ENCODE data around the gene CRYBB3. TPM values are rescaled to one million over a fixed set of nuclear protein-coding genes. Genes with fewer than 3 reads are reported as not detected.
A peak's percentile ranks its signal among the peaks of the same experiment; 100 is the strongest.

The CRYBB3 gene
- polyA plus RNA-seq, 3 donors: not detected

GRCh38 chr22:25167834-25168601 is 31.6 kb upstream of the CRYBB3 start:
- Mint-ChIP-seq H3K36me3 (no peaks in the 10 kb centered on the region), H3K27ac (no peak overlapping the region), H3K27me3 (ENCODE audit: low read depth in 3 of 3) (peaks cover 0 to 6% (median 4%) of the 10 kb centered on the region in 3 donors), H3K4me1 (no peaks in the 10 kb centered on the region), H3K4me3 (no peak overlapping the region), H3K9me3 (peaks cover 0 to 2% (median 0%) of the 10 kb centered on the region in 7 donors)
- no peak for TF ChIP-seq CTCF (IDR thresholded peaks at IDR 0.05)
- Histone ChIP-seq H3K79me2 (ENCODE audit: insufficient read depth, low read length) (no peaks in the 10 kb centered on the region), H3K27me3 (ENCODE audit: control insufficient read depth in 2 of 2, insufficient read depth in 2 of 2, low read length in 2 of 2) (no peaks in the 10 kb centered on the region), H2AFZ (ENCODE audit: insufficient read depth, low read depth, low read length, poor library complexity, severe bottlenecking) (no peak overlapping the region), H3K4me1 (ENCODE audit: control insufficient read depth in 1 of 2, insufficient read depth in 2 of 2, low read length in 2 of 2) (no peaks in the 10 kb centered on the region), H3K4me2 (replicated peaks; ENCODE audit: extremely low read depth, low read length, poor library complexity, severe bottlenecking) (no peak overlapping the region), H3K9me3 (replicated peaks in 1 of 2; ENCODE audit: control insufficient read depth in 1 of 2, insufficient read depth in 1 of 2, low read length in 2 of 2) (no peaks in the 10 kb centered on the region), H3K27ac (ENCODE audit: low read depth in 1 of 2, low read length in 2 of 2) (no peak overlapping the region), H3K36me3 (replicated peaks in 1 of 2; ENCODE audit: control insufficient read depth in 1 of 2, insufficient read depth in 2 of 2, low read length in 2 of 2) (no peaks in the 10 kb centered on the region), H4K20me1 (ENCODE audit: insufficient read depth, low read length) (no peaks in the 10 kb centered on the region), H3K4me3 (replicated peaks in 1 of 3; ENCODE audit: low read depth in 2 of 3, low read length in 3 of 3) (no peak overlapping the region), H3K9ac (ENCODE audit: insufficient read depth, low read length, poor library complexity, severe bottlenecking) (no peak overlapping the region)
- 99% methylated on average over 11 of the region's 14 CpGs for WGBS (ENCODE audit: insufficient coverage)
- intact Hi-C loops (cut with micrococcal nuclease): no loop called here
- no peak for DNase-seq

GRCh38 chr22:25169278-25170031 is 30.2 kb upstream of the CRYBB3 start:
- H3K27ac ChIP-seq (ENCODE audit: low read depth in 1 of 2, low read length in 2 of 2): no peak overlapping the region
- H3K9ac ChIP-seq (ENCODE audit: insufficient read depth, low read length, poor library complexity, severe bottlenecking): no peak overlapping the region
- Mint-ChIP-seq H3K27me3 (ENCODE audit: low read depth in 3 of 3) (peaks cover 0 to 6% (median 5%) of the 10 kb centered on the region in 3 donors), H3K4me1 (no peaks in the 10 kb centered on the region), H3K36me3 (no peaks in the 10 kb centered on the region), H3K4me3 (no peak overlapping the region), H3K27ac (peak overlapping the region in 1 of 7 donors; percentile 57), H3K9me3 (peaks cover 0 to 2% (median 0%) of the 10 kb centered on the region in 7 donors)
- H3K4me1 ChIP-seq (ENCODE audit: control insufficient read depth in 1 of 2, insufficient read depth in 2 of 2, low read length in 2 of 2): no peaks in the 10 kb centered on the region
- WGBS (ENCODE audit: insufficient coverage): 96% methylated on average over 8 of the region's 17 CpGs
- H3K36me3 ChIP-seq (replicated peaks in 1 of 2; ENCODE audit: control insufficient read depth in 1 of 2, insufficient read depth in 2 of 2, low read length in 2 of 2): no peaks in the 10 kb centered on the region
- H3K4me2 ChIP-seq (replicated peaks; ENCODE audit: extremely low read depth, low read length, poor library complexity, severe bottlenecking): no peak overlapping the region
- H2AFZ ChIP-seq (ENCODE audit: insufficient read depth, low read depth, low read length, poor library complexity, severe bottlenecking): no peak overlapping the region
- DNase-seq: no peak
- intact Hi-C loops (cut with micrococcal nuclease): no loop called here
- no peaks in the 10 kb centered on the region for H3K27me3 ChIP-seq (ENCODE audit: control insufficient read depth in 2 of 2, insufficient read depth in 2 of 2, low read length in 2 of 2)
- no peak overlapping the region for H3K4me3 ChIP-seq (replicated peaks in 1 of 3; ENCODE audit: low read depth in 2 of 3, low read length in 3 of 3)
- H3K9me3 ChIP-seq (replicated peaks in 1 of 2; ENCODE audit: control insufficient read depth in 1 of 2, insufficient read depth in 1 of 2, low read length in 2 of 2): no peaks in the 10 kb centered on the region
- TF ChIP-seq CTCF (IDR thresholded peaks at IDR 0.05): no peak
- no peaks in the 10 kb centered on the region for H4K20me1 ChIP-seq (ENCODE audit: insufficient read depth, low read length)
- no peaks in the 10 kb centered on the region for H3K79me2 ChIP-seq (ENCODE audit: insufficient read depth, low read length)
